ENCODE results near the gene CNOT3. TPM values are rescaled to one million over a fixed set of nuclear protein-coding genes. Genes with fewer than 3 reads are reported as not detected.

CNOT3 gene
- total RNA-seq, 4 donors from 2014 or later: 21.6 to 30.3 (median 24.8) TPM

- 83 to 85% methylated on average over 25 of the region's 25 CpGs for WGBS, 2 donors
- peak overlapping the region in 2 of 4 donors; percentile 19 to 64 for H3K27ac ChIP-seq
Observed at GRCh38 chr19:54152878-54153524, 15.4 kb downstream of the CNOT3 start.

GRCh38 chr19:54153731-54154326 lies 16.3 kb downstream of the CNOT3 start:
- Histone ChIP-seq H3K4me3 (no peak overlapping the region), H3K36me3 (peaks cover 0 to 96% (median 70%) of the 10 kb centered on the region in 3 donors), H3K27ac (peak overlapping the region in 1 of 4 donors; percentile 64), H3K9me3 (no peaks in the 10 kb centered on the region), H3K4me1 (peaks cover 0 to 23% (median 8%) of the 10 kb centered on the region in 4 donors), H3K27me3 (no peaks in the 10 kb centered on the region)
- WGBS, 2 donors: 79 to 80% methylated on average over 9 of the region's 10 CpGs
- TF ChIP-seq CTCF (IDR thresholded peaks at IDR 0.05): no peak
- TF ChIP-seq POLR2A (IDR thresholded peaks at IDR 0.05): no peak
- TF ChIP-seq EP300 (IDR thresholded peaks at IDR 0.05): no peak
- no peak for DNase-seq (ENCODE audit: low spot score in 2 of 2)

More at GRCh38 chr19:54152878-54153524, 15.4 kb downstream of the CNOT3 start:
- Histone ChIP-seq H3K9me3 (no peaks in the 10 kb centered on the region), H3K4me3 (no peak overlapping the region), H3K36me3 (peaks cover 0 to 100% (median 75%) of the 10 kb centered on the region in 3 donors), H3K4me1 (peaks cover 0 to 20% (median under 1%) of the 10 kb centered on the region in 4 donors), H3K27me3 (no peaks in the 10 kb centered on the region)
- no peak for DNase-seq (ENCODE audit: low spot score in 2 of 2)
- TF ChIP-seq CTCF (IDR thresholded peaks at IDR 0.05) (no peak), EP300 (IDR thresholded peaks at IDR 0.05) (no peak), POLR2A (IDR thresholded peaks at IDR 0.05) (no peak)

GRCh38 chr19:54154603-54155345 lies 17.2 kb downstream of the CNOT3 start:
- no peak for TF ChIP-seq POLR2A (IDR thresholded peaks at IDR 0.05)
- no peak for TF ChIP-seq EP300 (IDR thresholded peaks at IDR 0.05)
- no peak for TF ChIP-seq CTCF (IDR thresholded peaks at IDR 0.05)
- H3K27ac ChIP-seq: no peak overlapping the region
- peaks cover 0 to 26% (median 9%) of the 10 kb centered on the region in 4 donors for H3K4me1 ChIP-seq
- H3K27me3 ChIP-seq: no peaks in the 10 kb centered on the region
- no peak for DNase-seq (ENCODE audit: low spot score in 2 of 2)
- H3K9me3 ChIP-seq: no peaks in the 10 kb centered on the region
- H3K36me3 ChIP-seq: peaks cover 0 to 86% (median 61%) of the 10 kb centered on the region in 3 donors
- WGBS, 2 donors: 56 to 59% methylated on average over 18 of the region's 18 CpGs
- no peak overlapping the region for H3K4me3 ChIP-seq

GRCh38 chr19:54155694-54156093 lies 18.1 kb downstream of the CNOT3 start:
- H3K27ac ChIP-seq: no peak overlapping the region
- peaks cover 0 to 77% (median 56%) of the 10 kb centered on the region in 3 donors for H3K36me3 ChIP-seq
- no peak for DNase-seq (ENCODE audit: low spot score in 2 of 2)
- WGBS, 2 donors: 50 to 60% methylated on average over 17 to 19 of the region's 19 CpGs
- H3K4me1 ChIP-seq: peaks cover 0 to 32% (median 14%) of the 10 kb centered on the region in 4 donors
- no peak overlapping the region for H3K4me3 ChIP-seq
- H3K27me3 ChIP-seq: no peaks in the 10 kb centered on the region
- TF ChIP-seq POLR2A (IDR thresholded peaks at IDR 0.05) (no peak), CTCF (IDR thresholded peaks at IDR 0.05) (no peak), EP300 (IDR thresholded peaks at IDR 0.05) (no peak)
- no peaks in the 10 kb centered on the region for H3K9me3 ChIP-seq
